Airway epithelial cell (primary cell): ENCODE data around the gene FRA10AC1. TPM values are rescaled to one million over a fixed set of nuclear protein-coding genes. Genes with fewer than 3 reads are reported as not detected.

Experiments used
- total RNA-seq: library from RNA; depleted of rRNA; stranded (reverse); fragments of >200 nt; gene quantifications from 2 replicates; pipeline ENCODE4 v1.2.3, GENCODE V29; 2015

FRA10AC1 gene, protein sequence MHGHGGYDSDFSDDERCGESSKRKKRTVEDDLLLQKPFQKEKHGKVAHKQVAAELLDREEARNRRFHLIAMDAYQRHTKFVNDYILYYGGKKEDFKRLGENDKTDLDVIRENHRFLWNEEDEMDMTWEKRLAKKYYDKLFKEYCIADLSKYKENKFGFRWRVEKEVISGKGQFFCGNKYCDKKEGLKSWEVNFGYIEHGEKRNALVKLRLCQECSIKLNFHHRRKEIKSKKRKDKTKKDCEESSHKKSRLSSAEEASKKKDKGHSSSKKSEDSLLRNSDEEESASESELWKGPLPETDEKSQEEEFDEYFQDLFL
- total RNA-seq = 4.3 and 4.5 TPM in 2 replicates

DNA sequence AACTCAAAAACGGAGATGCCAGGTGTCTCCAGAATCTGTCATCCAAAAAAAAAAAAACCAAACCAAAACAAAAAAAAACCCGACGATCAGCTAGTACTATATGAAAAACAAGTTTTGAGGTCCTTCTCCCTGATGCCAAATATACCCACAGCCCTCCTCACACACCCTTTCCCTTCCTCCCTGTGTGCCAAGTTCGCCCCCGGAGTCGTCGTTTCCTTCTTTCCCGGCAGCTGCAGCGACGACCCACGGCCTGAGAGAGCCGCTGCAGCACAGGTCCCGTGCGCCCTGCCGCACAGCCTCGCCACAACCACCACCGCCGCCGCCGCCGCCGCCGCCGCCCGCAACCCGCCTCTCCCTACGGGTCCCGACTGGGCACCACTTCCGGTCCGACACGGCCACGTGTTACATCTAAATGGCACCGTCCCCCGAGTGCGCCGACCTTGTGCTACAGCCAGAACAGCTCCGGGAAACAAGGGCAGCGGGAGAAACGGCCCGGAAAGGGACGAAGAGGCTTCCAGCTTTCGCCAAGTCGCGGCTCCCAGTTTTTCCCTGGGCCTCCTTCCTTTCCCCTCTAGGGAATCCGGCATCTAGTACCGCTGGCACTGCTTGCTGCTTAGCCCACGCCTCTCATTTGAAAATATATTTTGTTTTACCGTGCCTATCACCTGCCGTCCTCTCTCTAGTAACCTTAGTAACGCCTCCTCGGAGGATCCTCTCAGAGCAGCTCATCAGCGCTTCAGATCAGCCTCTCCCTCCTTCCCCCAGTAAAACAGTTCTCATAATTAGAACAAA is at the start of gene FRA10AC1:
Gene FRA10AC1, minus strand, starts transcription at position 383 of the 792 bp plus-strand sequence. CDS start 2,486 bp downstream, outside the sequence.

Other genes starting within 250 kb of the FRA10AC1 start
- 198 and 231 TPM in 2 replicates for gene MYOF, start 220.3 kb downstream of the FRA10AC1 start, total RNA-seq
- gene CEP55, start 206.0 kb downstream of the FRA10AC1 start, total RNA-seq = 32.1 and 36.9 TPM in 2 replicates
- not detected in 2 replicates for gene FFAR4, start 135.9 kb downstream of the FRA10AC1 start, total RNA-seq
- not detected in 2 replicates for gene RBP4, start 101.4 kb downstream of the FRA10AC1 start, total RNA-seq
- gene PDE6C, start 90.1 kb downstream of the FRA10AC1 start, total RNA-seq = not detected in 2 replicates
- gene LGI1, start 55.3 kb upstream of the FRA10AC1 start, total RNA-seq = not detected in 2 replicates
- 2.7 and 3.6 TPM in 2 replicates for gene SLC35G1, start 191.4 kb upstream of the FRA10AC1 start, total RNA-seq